HCT116 (cell line): ENCODE data around the gene FRY.

ENCODE experiments used
- CTCF ChIP-seq, 3 experiments: fragments of 200-600 bp in 1 of 3; sonication (generic) in 1 of 3; IDR thresholded peaks in 2 of 3; conservative IDR thresholded peaks in 1 of 3; 2 replicates each; pipeline ENCODE4 v1.5.1; 2012 to 2017; ENCODE audit warnings: low read depth in 2 of 3, low read length in 2 of 3, antibody characterized with exemption in 1 of 3, borderline replicate concordance in 1 of 3, control low read depth in 1 of 3, mild to moderate bottlenecking in 1 of 3, mixed read lengths in 1 of 3, mixed run types in 1 of 3, moderate library complexity in 1 of 3; ENCODE audit not compliant: insufficient read depth in 1 of 3
- MAX ChIP-seq: IDR thresholded peaks from 2 replicates; pipeline ENCODE4 v1.6.1; 2012
- POLR2A ChIP-seq: IDR thresholded peaks from 2 replicates; pipeline ENCODE4 v1.7.0; 2011; ENCODE audit warnings: borderline replicate concordance; ENCODE audit not compliant: insufficient read depth, insufficient read length; ENCODE audit errors: extremely low read depth
- RAD21 ChIP-seq: IDR thresholded peaks from 2 replicates; pipeline ENCODE4 v1.6.1; 2012; ENCODE audit warnings: low read depth, mild to moderate bottlenecking
- REST ChIP-seq: IDR thresholded peaks from 2 replicates; pipeline ENCODE4 v1.6.1; 2012; ENCODE audit warnings: low read depth
- TF ChIP-seq, protein P1 (sequence below): IDR thresholded peaks from 2 replicates; pipeline ENCODE4 v1.6.1; 2011; ENCODE audit warnings: mild to moderate bottlenecking, low read length, moderate library complexity; ENCODE audit not compliant: insufficient replicate concordance; ENCODE audit errors: extremely low read depth

- TF ChIP-seq CTCF (IDR thresholded peaks at IDR 0.05 in 2 of 3, conservative IDR thresholded peaks at IDR 0.05 in 1 of 3; ENCODE audit: borderline replicate concordance in 1 of 3, insufficient read depth in 1 of 3, low read depth in 2 of 3, low read length in 2 of 3), result no peak
- no peak for TF ChIP-seq POLR2A
- TF ChIP-seq, protein P1, sequence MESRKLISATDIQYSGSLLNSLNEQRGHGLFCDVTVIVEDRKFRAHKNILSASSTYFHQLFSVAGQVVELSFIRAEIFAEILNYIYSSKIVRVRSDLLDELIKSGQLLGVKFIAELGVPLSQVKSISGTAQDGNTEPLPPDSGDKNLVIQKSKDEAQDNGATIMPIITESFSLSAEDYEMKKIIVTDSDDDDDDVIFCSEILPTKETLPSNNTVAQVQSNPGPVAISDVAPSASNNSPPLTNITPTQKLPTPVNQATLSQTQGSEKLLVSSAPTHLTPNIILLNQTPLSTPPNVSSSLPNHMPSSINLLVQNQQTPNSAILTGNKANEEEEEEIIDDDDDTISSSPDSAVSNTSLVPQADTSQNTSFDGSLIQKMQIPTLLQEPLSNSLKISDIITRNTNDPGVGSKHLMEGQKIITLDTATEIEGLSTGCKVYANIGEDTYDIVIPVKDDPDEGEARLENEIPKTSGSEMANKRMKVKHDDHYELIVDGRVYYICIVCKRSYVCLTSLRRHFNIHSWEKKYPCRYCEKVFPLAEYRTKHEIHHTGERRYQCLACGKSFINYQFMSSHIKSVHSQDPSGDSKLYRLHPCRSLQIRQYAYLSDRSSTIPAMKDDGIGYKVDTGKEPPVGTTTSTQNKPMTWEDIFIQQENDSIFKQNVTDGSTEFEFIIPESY, result no peak
- TF ChIP-seq MAX, result no peak
- no peak for TF ChIP-seq RAD21
- TF ChIP-seq REST, result no peak
Observed at GRCh38 chr13:32323912-32324311, 292.3 kb downstream of the FRY start.
